ENCODE data around the gene RBM20.

DNA sequence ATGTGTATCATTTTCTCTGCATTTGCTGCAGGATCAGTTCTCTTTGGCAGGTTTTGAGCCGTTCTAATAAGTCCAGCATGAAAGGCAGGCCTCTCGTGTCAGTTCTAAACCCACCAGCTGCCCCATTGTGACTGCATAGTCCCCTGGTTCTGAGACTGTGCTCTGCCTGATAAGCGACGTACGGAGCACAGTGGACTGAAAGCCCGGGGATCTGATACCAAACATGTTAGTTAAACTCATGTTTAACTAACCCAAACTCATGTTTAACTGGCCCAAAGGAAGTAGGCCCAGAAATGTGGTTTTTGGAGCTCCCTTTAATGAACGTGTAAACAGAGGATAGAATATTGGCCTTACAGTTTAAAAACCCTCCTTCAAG, 129.5 kb downstream of the RBM20 start:
- TF ChIP-seq EZH2 (IDR thresholded peaks at IDR 0.05), result no peak
- TF ChIP-seq, protein P1, sequence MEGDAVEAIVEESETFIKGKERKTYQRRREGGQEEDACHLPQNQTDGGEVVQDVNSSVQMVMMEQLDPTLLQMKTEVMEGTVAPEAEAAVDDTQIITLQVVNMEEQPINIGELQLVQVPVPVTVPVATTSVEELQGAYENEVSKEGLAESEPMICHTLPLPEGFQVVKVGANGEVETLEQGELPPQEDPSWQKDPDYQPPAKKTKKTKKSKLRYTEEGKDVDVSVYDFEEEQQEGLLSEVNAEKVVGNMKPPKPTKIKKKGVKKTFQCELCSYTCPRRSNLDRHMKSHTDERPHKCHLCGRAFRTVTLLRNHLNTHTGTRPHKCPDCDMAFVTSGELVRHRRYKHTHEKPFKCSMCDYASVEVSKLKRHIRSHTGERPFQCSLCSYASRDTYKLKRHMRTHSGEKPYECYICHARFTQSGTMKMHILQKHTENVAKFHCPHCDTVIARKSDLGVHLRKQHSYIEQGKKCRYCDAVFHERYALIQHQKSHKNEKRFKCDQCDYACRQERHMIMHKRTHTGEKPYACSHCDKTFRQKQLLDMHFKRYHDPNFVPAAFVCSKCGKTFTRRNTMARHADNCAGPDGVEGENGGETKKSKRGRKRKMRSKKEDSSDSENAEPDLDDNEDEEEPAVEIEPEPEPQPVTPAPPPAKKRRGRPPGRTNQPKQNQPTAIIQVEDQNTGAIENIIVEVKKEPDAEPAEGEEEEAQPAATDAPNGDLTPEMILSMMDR (IDR thresholded peaks at IDR 0.05), result no peak

Measured in neural progenitor cell (in vitro differentiated cells).